Endothelial cell of umbilical vein (primary cell): Measurements from ENCODE around the gene MED8. TPM values are rescaled to one million over a fixed set of nuclear protein-coding genes. Genes with fewer than 3 reads are reported as not detected.

ENCODE experiments used
- BruUV-seq: library from RNA; stranded (reverse); fragments of 400-500 nt; replicated peaks from 2 replicates; lab custom pipeline; 2021; lab: Mats Ljungman, UMichigan
- CTCF ChIA-PET: fragments of 300-600, 350-600 bp; sonication (Branson Sonifier 250); formaldehyde crosslinking; loops from one replicate; lab custom pipeline; 2021; ENCODE audit warnings: antibody characterized with exemption, inconsistent platforms; lab: Charles Lee
- POLR2A ChIA-PET: fragments of 300-600, 350-600 bp; sonication (Branson Sonifier 250); formaldehyde crosslinking; loops from one replicate; lab custom pipeline; 2021; ENCODE audit warnings: antibody characterized with exemption, inconsistent platforms; lab: Charles Lee
- DNase-seq: peaks from one replicate; pipeline ENCODE4 v3.0.0-alpha.2; 2011; ENCODE audit warnings: low read depth, low spot score
- FAIRE-seq: peaks from 2 replicates; lab custom pipeline; 2011; peaks lifted over from hg19 to GRCh38; lab: Jason Lieb, UNC
- H2AFZ ChIP-seq: 2 replicates; pipeline ENCODE4 v1.6.0; 2012; ENCODE audit warnings: low read depth, low read length, control low read depth, inconsistent platforms
- H3K27ac ChIP-seq: 2 replicates; pipeline ENCODE4 v1.5.1; 2011; ENCODE audit warnings: low read depth, mild to moderate bottlenecking, control low read depth, low read length, moderate library complexity; ENCODE audit not compliant: insufficient read depth
- H3K27me3 ChIP-seq, 2 experiments: 2 replicates each; pipeline versions ENCODE4 v1.6.0 to v1.6.1; 2011; ENCODE audit warnings: low read length in 2 of 2, mixed read lengths in 1 of 2; ENCODE audit not compliant: control insufficient read depth in 2 of 2, insufficient read depth in 2 of 2
- H3K36me3 ChIP-seq, 2 experiments: 2 replicates in 1 of 2; 3 replicates in 1 of 2; pipeline ENCODE4 v1.5.1; 2011; ENCODE audit warnings: low read length in 2 of 2, mild to moderate bottlenecking in 1 of 2, moderate library complexity in 1 of 2; ENCODE audit not compliant: control insufficient read depth in 2 of 2, insufficient read depth in 2 of 2; ENCODE audit errors: extremely low read depth in 1 of 2
- H3K4me1 ChIP-seq: 3 replicates; pipeline ENCODE4 v1.5.1; 2011; ENCODE audit warnings: mild to moderate bottlenecking, low read length; ENCODE audit not compliant: control insufficient read depth, insufficient read depth; ENCODE audit errors: extremely low read depth
- H3K4me2 ChIP-seq: 2 replicates; pipeline ENCODE4 v1.6.1; 2011; ENCODE audit warnings: low read length, control low read depth, mixed read lengths; ENCODE audit not compliant: insufficient read depth
- H3K4me3 ChIP-seq, 3 experiments: fragments of 200-600 bp in 1 of 3; sonication (generic), shearing (Covaris generic) in 1 of 3; replicated peaks in 1 of 3; 2 replicates each; pipeline ENCODE4 v1.5.1; 2011 to 2016; ENCODE audit warnings: control low read depth in 3 of 3, low read length in 3 of 3, mild to moderate bottlenecking in 2 of 3, inconsistent platforms in 1 of 3, low read depth in 1 of 3, moderate library complexity in 1 of 3; ENCODE audit not compliant: insufficient read depth in 1 of 3
- H3K79me2 ChIP-seq: 2 replicates; pipeline ENCODE4 v1.6.0; 2012; ENCODE audit warnings: low read length, inconsistent platforms; ENCODE audit not compliant: control insufficient read depth, insufficient read depth
- H3K9ac ChIP-seq: replicated peaks from 2 replicates; pipeline ENCODE3; 2011; ENCODE audit warnings: low read length, control low read depth; ENCODE audit not compliant: insufficient read depth; ENCODE audit errors: extremely low read depth
- H3K9me1 ChIP-seq: replicated peaks from 3 replicates; pipeline ENCODE4 v1.6.0; 2011; ENCODE audit warnings: mild to moderate bottlenecking, low read length; ENCODE audit not compliant: control insufficient read depth, insufficient read depth; ENCODE audit errors: extremely low read depth
- H3K9me3 ChIP-seq: replicated peaks from 2 replicates; pipeline ENCODE4 v1.5.1; 2012; ENCODE audit warnings: low read length, inconsistent platforms; ENCODE audit not compliant: control insufficient read depth, insufficient read depth
- H4K20me1 ChIP-seq: replicated peaks from 2 replicates; pipeline ENCODE3; 2011; ENCODE audit warnings: mild to moderate bottlenecking, low read length; ENCODE audit not compliant: control insufficient read depth, insufficient read depth; ENCODE audit errors: extremely low read depth
- CTCF ChIP-seq, 2 donors: IDR thresholded peaks; 1 replicate in 1 of 2; 2 replicates in 1 of 2; pipeline ENCODE4 v1.5.1; 2011; ENCODE audit warnings: low read length in 2 of 2, mild to moderate bottlenecking in 2 of 2, moderate library complexity in 2 of 2, control low read depth in 1 of 2, inconsistent platforms in 1 of 2, low read depth in 1 of 2; ENCODE audit not compliant: insufficient read depth in 1 of 2; ENCODE audit errors: extremely low read depth in 1 of 2
- EZH2 ChIP-seq: IDR thresholded peaks from 2 replicates; pipeline ENCODE4 v1.6.1; 2012; ENCODE audit warnings: borderline replicate concordance, low read depth, mild to moderate bottlenecking, moderate library complexity, low read length, inconsistent platforms; ENCODE audit not compliant: severe bottlenecking
- FOS ChIP-seq: IDR thresholded peaks from 2 replicates; pipeline ENCODE4 v1.6.1; 2011; ENCODE audit warnings: mild to moderate bottlenecking, low read length, moderate library complexity, borderline replicate concordance; ENCODE audit not compliant: insufficient read depth
- GATA2 ChIP-seq: IDR thresholded peaks from 2 replicates; pipeline ENCODE4 v1.7.0; 2011; ENCODE audit warnings: low read depth, mild to moderate bottlenecking, moderate library complexity, mixed read lengths, low read length; ENCODE audit not compliant: insufficient read length, insufficient read depth
- JUN ChIP-seq: IDR thresholded peaks from 2 replicates; pipeline ENCODE4 v1.6.1; 2011; ENCODE audit warnings: borderline replicate concordance, low read depth; ENCODE audit not compliant: insufficient read length, insufficient read depth
- MAX ChIP-seq: IDR thresholded peaks from 2 replicates; pipeline ENCODE4 v1.6.1; 2011; ENCODE audit not compliant: insufficient read depth, insufficient read length
- MYC ChIP-seq: IDR thresholded peaks from one replicate; pipeline ENCODE4 v1.6.1; 2011; ENCODE audit warnings: mild to moderate bottlenecking, low read depth, low read length
- POLR2A ChIP-seq: IDR thresholded peaks from 2 replicates; pipeline ENCODE4 v1.6.1; 2012; ENCODE audit warnings: low read depth, mild to moderate bottlenecking, control low read depth, low read length
- POLR2AphosphoS5 ChIP-seq: IDR thresholded peaks from 2 replicates; pipeline ENCODE4 v1.6.1; 2012; ENCODE audit warnings: low read depth, mild to moderate bottlenecking, control low read depth, low read length, moderate library complexity; ENCODE audit not compliant: insufficient read depth
- dilution Hi-C: fragments of 300-500 bp; cut with MboI; formaldehyde crosslinking; loops from one replicate; pipeline ENCODE4 v1.15.0; 2019; ENCODE audit warnings: low sequenced_read_pairs; ENCODE audit not compliant: extremely low pct_ligation_motif_present
- intact Hi-C: fragments of 100-400 bp; cut with micrococcal nuclease; formaldehyde crosslinking; loops from one replicate; pipeline ENCODE4 v1.10.0; 2022
- polyA plus RNA-seq, 4 experiments: library from polyadenylated mRNA; depleted of rRNA in 3 of 4; stranded (reverse) in 3 of 4; unstranded in 1 of 4; fragments of >200 nt; gene quantifications; 2 replicates each; pipeline versions ENCODE4 v1.2.1 to v1.2.3, GENCODE V29; 2011 to 2012; ENCODE audit warnings: missing spikeins in 1 of 4
- total RNA-seq: library from RNA; stranded (reverse); gene quantifications from 2 replicates; pipeline ENCODE4 v1.2.3, GENCODE V29; 2021

MED8 gene
- total and polyA plus RNA-seq, 2 donors (not counting 3 experiments of a cell fraction or from before 2014, with no cell fraction given): 19.6 to 45.6 TPM

GRCh38 chr1:43405219-43405875, 15.7 kb upstream of the MED8 start:
- dilution Hi-C loops: loop anchor here (25.0 kb wide), 1 partner anchor 168 kb away; no protein-coding TSS in a partner anchor
- TF ChIP-seq FOS: no peak
- no peak for TF ChIP-seq MAX
- TF ChIP-seq POLR2A: no peak
- no peak for TF ChIP-seq EZH2
- no peak for TF ChIP-seq CTCF (IDR thresholded peaks at IDR 0.05; ENCODE audit: extremely low read depth in 1 of 2, insufficient read depth in 1 of 2, low read depth in 1 of 2, low read length in 2 of 2)
- no peak for TF ChIP-seq GATA2
- TF ChIP-seq JUN: no peak
- no peak for TF ChIP-seq POLR2AphosphoS5
- TF ChIP-seq MYC: no peak
- peaks cover 13 to 26% of the 10 kb centered on the region in 2 experiments for H3K36me3 ChIP-seq

More at GRCh38 chr1:43405219-43405875, 15.7 kb upstream of the MED8 start:
- intact Hi-C loops: no loop called here
- H3K9ac ChIP-seq: no peak overlapping the region
- H2AFZ ChIP-seq: no peak overlapping the region
- H3K27ac ChIP-seq: no peak overlapping the region
- no peaks in the 10 kb centered on the region for H3K27me3 ChIP-seq
- no peak for DNase-seq
- no TSS peak for BruUV-seq
- H4K20me1 ChIP-seq: no peaks in the 10 kb centered on the region
- H3K4me1 ChIP-seq: no peaks in the 10 kb centered on the region
- POLR2A ChIA-PET: no interaction called here
- CTCF ChIA-PET: interaction anchor here (1.3 kb wide), 1 partner anchor 10 kb away, joined by 8 read pairs; no protein-coding TSS in a partner anchor
- no peak for FAIRE-seq
- no peaks in the 10 kb centered on the region for H3K9me3 ChIP-seq
- no peak overlapping the region for H3K4me3 ChIP-seq
- no peaks in the 10 kb centered on the region for H3K9me1 ChIP-seq
- H3K79me2 ChIP-seq: no peaks in the 10 kb centered on the region
- H3K4me2 ChIP-seq: no peak overlapping the region
